GM19099 (cell line): Measurements from ENCODE around the gene PRSS3.
A peak's percentile ranks its signal among the peaks of the same experiment; 100 is the strongest.

ENCODE experiments used
- POLR2A ChIP-seq: IDR thresholded peaks from 3 replicates; pipeline ENCODE4 v1.6.1; 2011; ENCODE audit warnings: low read depth; ENCODE audit not compliant: insufficient read length; ENCODE audit errors: extremely low read depth

PRSS3 gene

DNA sequence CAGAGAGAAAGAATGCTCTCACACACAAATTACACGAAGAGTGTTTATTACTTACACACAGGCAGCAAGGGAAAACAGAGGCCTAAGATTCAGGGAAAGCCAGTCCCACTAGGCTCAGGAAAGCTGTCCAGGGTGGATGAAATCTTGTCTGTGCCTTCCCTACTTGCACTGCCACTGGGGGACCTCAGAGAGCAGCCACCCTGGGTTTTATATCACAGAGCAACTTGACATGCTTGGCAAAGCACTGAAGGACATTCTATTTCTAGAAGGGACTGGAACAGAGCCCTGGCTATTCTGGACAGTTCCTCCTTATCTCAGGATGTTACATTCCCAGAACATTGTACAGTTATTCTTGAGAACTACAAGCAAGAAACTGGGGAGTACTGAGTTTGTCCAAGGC is 7.5 kb upstream of the PRSS3 start:
- TF ChIP-seq POLR2A = no peak

DNA sequence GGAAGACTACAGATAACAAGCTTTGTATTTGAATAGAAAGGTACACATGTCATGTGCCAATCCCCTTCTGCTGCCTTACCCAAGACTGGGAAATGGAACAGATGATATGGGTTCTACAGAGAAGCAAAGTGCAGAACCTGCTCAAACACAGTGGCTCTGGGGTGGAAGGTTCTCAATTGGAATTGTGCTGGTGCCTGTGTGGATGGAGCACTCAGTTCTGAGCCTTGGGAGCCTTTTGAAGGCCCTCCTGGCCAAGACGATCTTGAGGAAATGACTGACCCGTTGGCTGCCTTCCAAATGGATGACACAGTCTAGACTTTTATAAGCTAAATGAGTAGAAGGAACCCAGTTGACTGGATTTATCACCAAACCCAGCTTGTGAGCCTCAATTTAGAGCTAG is 4.2 kb upstream of the PRSS3 start:
- no peak for TF ChIP-seq POLR2A

DNA sequence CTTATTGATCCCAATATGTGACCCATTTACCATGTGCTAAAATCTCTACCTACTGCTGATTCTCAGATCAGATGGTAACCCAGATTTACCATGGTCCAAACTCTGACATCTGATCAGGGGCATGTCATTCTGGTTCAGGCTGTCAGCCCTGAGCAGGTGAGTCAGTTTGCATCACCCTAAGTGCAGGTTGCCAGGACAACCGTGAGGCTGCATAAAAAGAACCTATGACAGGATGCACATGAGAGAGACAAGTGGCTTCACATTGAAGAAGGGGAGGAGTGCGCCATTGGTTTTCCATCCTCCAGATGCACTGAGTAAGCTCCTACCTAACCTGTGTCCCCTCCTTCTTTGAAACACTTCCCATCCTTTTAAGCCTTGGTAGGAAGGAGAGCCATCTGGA is 801 bp upstream of the PRSS3 start:
- TF ChIP-seq POLR2A = no peak

DNA sequence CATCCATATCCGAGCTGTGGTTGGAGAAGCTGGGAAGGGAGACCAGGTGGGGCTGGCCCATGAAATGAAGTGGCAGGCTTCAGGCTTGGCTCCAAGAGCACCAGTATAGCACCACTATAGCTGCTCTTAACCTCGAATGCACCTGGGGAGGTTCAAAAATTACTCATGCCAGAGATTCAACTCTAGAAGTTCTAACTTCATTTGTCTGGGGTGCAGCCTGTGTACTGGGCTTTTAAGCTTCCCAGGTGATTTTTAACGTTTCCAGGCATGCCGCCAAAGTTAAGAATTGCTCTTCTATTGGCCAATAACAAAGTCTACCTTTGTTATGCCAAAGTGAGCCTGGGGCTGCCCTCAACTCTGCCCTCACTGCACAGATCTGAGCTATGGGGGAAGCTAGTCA is 458 bp downstream of the PRSS3 start:
- no peak for TF ChIP-seq POLR2A

DNA sequence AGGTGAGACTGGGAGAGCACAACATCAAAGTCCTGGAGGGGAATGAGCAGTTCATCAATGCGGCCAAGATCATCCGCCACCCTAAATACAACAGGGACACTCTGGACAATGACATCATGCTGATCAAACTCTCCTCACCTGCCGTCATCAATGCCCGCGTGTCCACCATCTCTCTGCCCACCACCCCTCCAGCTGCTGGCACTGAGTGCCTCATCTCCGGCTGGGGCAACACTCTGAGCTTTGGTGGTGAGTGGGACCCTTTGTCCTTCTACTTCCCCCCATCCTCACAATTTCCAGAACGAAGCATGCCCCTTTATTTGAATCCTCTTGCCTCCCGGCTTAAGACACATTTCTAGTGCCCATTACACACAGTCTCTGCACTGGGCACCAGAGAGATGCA is 2.5 kb downstream of the PRSS3 start:
- no peak for TF ChIP-seq POLR2A

DNA sequence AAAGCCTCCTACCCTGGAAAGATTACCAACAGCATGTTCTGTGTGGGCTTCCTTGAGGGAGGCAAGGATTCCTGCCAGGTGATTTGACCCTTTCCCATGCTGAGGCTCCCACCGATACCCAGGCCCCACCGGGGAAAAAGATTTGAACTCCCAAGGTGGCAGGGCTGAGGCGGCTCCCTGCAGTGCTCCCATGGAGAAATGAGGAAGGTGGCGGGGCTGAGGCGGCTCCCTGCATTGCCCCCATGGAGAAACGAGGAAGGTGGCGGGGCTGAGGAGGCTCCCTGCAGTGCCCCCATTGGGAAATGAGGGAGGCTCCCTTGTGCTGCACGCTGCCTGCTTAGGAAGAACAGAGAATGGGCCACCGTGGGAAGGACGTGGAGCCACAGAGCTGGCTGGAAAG is 3.2 kb downstream of the PRSS3 start:
- TF ChIP-seq POLR2A = no peak

DNA sequence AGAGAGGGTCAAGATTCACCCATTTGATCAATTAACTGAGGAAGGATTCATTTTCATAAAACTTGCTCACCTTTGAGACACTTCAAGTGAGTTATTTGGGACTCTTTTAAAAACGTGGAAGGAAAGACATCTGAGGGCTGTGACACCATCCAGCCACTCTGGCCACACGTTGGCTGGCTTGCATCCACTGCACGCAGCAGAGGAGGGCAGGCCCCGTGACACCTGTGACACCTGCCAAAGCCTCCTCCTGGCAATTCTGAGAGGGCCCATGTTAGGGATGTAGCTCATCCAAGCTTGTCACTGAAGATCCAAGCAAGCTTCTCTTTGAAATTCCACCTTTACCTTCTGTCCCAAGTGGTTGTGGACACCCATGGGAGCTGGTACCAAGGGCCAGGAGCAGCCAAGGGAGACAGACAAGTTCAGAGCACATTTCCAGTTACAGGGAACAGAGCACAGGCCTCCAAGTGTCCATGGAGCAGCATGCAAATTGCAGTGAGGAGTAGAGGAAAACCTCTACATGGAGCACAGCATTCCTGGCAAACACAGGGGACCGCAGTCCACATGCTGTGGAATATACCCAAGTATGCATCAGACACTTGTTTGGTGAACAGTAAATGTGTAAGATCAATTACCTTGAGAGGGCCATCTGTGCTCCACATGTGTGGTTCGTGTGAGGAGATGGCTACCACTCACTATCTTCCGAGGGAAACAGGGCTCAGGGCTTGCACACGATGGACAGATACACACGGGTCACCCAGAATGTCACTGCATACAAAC is 4.8 kb downstream of the PRSS3 start:
- TF ChIP-seq POLR2A = no peak

DNA sequence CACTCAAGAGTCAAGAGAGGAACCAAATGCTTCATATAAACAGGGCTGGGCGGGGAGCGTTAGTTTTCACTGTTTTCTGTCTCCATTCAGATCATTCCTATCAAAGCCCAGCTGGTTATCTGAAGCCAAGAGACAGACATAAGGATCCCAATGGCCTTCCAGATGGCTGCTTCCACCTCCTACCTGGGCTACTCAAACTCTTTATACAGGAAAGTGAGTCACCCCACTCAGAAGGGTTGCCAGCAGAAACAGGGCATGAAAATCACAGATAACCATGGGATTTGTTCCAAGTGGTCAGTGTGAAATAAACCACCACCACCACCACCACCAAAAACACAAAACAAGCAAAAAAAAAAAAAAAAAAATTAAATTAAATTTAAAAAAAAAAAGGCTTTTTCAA is 5.5 kb downstream of the PRSS3 start:
- no peak for TF ChIP-seq POLR2A

DNA sequence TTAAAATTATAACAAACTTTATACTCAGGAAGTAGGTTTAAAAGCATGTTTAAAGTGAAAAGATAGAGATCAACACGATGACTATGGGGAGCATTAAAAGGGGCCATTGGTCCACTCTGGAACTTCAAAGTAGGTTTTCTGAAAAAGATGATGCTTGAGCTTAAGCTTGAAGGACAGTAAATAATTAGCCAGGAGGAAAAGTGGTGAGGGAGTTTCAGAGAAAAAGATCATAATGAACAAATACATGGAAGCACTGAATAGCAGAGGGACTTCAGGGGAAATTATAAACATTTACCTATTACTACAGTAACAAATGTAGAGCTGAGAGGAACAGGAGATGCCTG is 13.6 kb downstream of the PRSS3 start:
- peak; percentile 21 for TF ChIP-seq POLR2A

DNA sequence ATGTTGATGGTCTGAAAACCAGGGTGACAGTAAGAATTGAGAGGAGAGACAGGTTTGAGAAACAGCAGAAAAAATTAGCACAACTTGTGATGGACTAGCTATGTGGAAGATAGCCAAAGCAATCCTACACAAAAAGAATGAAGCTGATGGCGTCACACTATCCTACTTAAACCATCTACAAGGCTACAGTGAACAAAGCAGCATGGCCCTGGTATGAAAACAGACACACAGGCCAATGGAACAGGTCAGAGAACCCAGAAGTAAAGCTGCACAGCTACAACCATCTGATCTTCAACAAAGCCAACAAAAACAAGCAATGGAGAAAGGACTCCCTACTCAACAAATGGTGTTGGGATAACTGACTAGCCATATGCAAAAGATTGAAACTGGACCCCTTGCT is 14.1 kb downstream of the PRSS3 start:
- no peak for TF ChIP-seq POLR2A

DNA sequence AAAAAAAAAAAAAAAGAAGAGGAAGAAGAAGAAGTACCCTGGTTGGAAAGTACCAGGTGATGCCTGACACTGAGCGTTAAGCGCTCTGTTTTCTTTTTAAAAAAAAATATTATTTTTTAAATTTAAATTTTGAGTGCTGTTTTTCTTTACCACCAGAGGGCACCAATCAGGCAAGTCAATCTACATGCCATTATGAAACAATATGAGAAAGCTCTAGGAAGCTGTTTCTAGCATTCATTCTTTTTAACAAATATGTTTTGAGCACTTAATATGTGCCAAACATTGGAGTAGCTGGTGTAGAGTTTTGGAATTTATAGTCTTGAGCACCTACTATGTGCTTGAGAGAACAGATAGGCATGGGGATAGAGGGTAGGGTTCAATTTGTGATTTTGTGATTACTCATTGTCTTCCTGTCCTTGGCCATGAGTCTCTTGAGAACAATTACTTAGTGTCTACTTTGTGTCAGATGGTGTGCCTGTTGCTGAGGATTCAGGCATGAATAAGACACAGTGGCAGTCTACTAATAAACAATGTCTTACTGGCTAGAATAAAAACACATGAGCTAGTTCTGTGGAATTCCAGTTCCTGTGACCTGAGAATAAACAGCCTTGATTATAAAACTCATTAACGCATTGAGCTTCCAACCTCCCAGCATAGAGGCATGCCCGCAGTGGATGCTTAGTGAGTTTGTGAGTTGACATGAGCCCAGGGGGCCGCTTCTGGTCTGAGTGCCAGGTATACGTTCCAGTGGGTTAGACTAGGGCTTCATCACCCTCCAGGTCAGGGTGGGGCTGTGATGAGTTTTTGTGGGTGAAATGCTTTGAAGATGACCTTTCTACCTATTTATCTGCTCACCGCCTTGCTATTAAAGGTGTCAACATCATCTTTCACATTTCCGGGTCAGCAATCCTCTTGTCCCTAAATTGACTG is 18.6 kb downstream of the PRSS3 start:
- TF ChIP-seq POLR2A = no peak

DNA sequence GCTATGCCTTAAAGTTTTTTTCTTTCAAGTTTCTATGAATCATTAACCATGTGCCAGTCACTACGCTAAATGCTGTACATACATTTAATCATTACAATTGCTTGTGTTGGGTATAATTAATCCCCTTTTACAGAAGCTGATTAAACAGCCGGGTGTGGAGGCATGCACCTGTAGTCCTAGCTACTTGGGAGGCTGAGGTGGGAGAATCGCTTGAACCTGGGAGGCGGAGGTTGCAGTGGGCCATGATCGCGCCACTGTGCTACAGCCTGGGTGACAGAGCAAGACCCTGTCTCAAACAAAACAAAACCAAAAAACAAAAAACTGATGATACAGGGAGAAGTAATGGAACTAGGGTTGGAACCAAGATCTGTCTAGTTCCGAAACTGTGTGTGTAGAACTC is 20.4 kb downstream of the PRSS3 start:
- no peak for TF ChIP-seq POLR2A

DNA sequence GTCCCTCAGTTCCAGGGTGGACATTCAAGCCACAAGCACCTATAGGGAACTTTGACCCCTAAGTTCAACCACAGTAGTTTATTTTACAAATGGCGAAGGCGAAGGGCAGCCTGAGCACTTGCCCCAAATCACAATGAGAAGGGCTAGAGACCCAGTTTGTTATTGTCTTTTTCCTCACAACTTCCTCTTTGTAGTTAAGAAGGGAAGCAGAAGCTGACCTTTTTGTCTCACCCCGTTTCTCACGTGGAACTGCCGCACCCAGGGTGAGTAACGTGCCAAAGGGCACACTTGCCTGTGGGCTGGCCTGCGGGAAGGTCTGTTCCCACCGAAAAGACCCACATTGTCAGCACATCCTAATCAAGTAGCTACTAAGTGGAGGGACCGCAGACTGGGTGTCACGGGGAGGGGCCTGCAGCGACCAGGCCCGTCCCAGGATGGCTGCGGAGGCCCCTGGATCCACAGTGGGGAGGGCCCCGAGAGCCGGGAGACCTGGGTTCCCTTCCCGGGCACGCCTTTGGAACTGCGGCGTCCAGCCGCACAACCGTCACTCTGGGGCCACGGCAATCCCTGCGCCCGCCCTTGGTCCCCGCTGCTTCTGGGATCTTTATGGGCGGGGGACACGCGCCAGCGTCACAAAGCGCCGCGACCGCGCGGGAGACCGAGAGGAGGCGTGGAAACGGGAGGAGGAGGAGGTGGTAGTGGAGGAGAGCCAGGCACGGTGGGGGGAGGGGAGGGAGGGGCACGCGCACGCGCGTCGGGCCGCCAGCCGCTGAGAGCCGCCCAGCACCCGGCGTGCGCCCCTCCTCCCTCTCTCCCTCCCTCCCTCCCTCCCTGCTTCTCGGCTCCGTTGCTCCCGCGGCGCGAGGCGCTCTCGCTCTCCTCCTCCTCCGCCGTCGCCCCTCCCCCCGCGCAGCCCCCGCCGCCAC is 21.2 kb downstream of the PRSS3 start, which contains the start of gene UBE2R2:
Gene UBE2R2, plus strand, starts transcription at position 834 of the 926 bp plus-strand sequence. CDS start 598 bp downstream, outside the sequence.
- peak; percentile 83 for TF ChIP-seq POLR2A

DNA sequence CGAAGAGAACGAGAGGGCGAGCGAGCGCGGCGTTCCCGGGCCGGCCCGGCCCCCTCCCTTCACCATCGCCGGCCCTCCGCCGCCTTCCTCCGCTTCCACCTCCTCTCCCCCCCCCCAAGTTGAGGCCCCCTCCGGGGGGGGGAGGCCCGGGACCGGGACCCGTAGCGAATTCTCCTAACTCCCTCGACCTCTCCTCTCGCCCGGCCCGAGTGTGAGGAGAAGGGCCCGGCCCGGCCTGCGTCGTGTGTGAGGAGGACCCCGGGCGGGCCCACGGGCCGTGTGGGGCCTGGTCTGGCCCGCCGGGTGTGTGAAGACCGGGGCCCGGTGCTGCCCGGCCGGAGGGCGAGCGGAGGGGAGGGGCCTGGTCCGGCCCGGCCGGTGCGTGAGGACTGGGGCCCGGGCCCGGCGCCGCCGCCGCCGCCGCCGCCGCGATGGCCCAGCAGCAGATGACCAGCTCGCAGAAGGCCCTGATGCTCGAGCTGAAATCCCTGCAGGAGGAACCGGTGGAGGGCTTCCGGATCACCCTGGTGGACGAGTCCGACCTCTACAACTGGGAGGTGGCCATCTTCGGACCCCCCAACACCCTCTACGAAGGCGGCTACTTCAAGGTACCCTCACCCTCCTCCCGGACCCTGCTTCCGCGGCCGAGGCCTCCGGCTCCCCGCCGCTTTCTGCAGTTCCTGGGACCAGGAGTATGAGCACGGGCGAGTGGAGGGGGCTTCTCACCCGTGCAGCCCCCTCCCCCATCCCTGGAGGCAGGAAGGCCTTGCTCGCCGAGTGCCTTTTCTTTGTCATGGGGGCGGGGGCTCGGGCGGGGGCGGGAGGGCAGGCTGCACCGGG is 22.2 kb downstream of the PRSS3 start:
- peak; percentile 56 for TF ChIP-seq POLR2A
